ENCODE data around the gene SNF8.

- TF ChIP-seq CTCF (IDR thresholded peaks at IDR 0.05; ENCODE audit: insufficient read depth, low read length, poor library complexity, severe bottlenecking) (no peak), EZH2phosphoT487 (conservative IDR thresholded peaks at IDR 0.05; ENCODE audit: low read length) (no peak)
Measured at GRCh38 chr17:48893646-48894508, 50.8 kb downstream of the SNF8 start.
